Measurements from ENCODE around the gene MAP3K8. TPM values are rescaled to one million over a fixed set of nuclear protein-coding genes. Genes with fewer than 3 reads are reported as not detected.

MAP3K8 gene
- total and polyA plus RNA-seq, 9 of the 15 experiments (the other 6 are each of a cell fraction or from before 2014, with no cell fraction given), result 6.9 to 23.6 (median 13.6) TPM

DNA sequence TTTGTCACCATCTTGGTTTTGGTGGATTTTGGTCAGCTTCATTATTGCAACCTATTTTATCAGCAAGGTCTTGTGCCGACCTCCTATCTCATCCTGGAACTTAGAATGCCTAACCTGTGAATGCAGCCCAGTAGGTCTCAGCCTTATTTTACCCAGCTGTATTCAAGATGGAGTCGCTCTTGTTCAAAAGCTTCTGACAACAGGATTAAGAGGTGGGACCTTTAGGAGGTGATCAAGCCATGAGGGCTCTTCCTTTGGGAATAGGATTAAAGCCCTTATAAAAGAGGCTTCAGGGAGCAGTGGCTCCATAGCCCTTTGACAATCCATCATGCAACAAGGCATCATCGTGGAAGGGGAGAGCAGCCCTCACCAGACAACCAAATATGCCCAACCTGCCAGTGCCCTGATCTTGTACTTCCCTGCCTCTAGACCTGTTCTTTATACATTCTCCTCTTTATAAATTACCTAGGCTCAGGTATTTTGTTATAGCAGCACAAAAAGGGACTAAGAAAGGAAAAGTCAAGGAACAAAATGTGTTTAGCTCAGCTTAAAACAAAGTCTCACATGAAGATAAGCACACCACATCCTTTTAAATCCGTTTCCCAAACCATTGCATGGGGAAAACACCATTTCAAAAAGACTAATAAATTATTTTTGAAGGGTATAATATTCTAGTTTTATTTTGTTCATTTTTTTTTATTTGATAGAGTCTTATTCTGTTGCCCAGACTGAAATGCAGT lies 8.5 kb upstream of the MAP3K8 start (continued):
- TF ChIP-seq ERF (CRISPR knock-in tag; IDR thresholded peaks at IDR 0.05) (peak; percentile 70; the same call in 1 of the 2 replicates), PYGO2 (tag; IDR thresholded peaks at IDR 0.05) (peak; percentile 97), ZNF263 (CRISPR knock-in tag; IDR thresholded peaks at IDR 0.05; ENCODE audit: borderline replicate concordance) (no peak), ZNF583 (CRISPR knock-in tag; IDR thresholded peaks at IDR 0.05) (peak; percentile 96), ZNF830 (CRISPR knock-in tag; IDR thresholded peaks at IDR 0.05) (0 out of 2 replicates have a peak, but pooled peaks have one; percentile 45), CBX3 (IDR thresholded peaks at IDR 0.05; ENCODE audit: borderline replicate concordance in 1 of 2, low read length in 2 of 2) (no peak), MAFK (IDR thresholded peaks at IDR 0.05; ENCODE audit: low read length) (no peak), ETV1 (tag; conservative IDR thresholded peaks at IDR 0.05; ENCODE audit: low read depth) (0 out of 2 replicates have a peak, but pooled peaks have one; percentile 37), SRF (CRISPR knock-in tag; IDR thresholded peaks at IDR 0.05) (0 out of 4 replicates have a peak, but pooled peaks of 1 of the 2 experiments have one; percentile 67), MIER1 (IDR thresholded peaks at IDR 0.05; ENCODE audit: low read depth) (no peak)
- TF ChIP-seq, protein P1, sequence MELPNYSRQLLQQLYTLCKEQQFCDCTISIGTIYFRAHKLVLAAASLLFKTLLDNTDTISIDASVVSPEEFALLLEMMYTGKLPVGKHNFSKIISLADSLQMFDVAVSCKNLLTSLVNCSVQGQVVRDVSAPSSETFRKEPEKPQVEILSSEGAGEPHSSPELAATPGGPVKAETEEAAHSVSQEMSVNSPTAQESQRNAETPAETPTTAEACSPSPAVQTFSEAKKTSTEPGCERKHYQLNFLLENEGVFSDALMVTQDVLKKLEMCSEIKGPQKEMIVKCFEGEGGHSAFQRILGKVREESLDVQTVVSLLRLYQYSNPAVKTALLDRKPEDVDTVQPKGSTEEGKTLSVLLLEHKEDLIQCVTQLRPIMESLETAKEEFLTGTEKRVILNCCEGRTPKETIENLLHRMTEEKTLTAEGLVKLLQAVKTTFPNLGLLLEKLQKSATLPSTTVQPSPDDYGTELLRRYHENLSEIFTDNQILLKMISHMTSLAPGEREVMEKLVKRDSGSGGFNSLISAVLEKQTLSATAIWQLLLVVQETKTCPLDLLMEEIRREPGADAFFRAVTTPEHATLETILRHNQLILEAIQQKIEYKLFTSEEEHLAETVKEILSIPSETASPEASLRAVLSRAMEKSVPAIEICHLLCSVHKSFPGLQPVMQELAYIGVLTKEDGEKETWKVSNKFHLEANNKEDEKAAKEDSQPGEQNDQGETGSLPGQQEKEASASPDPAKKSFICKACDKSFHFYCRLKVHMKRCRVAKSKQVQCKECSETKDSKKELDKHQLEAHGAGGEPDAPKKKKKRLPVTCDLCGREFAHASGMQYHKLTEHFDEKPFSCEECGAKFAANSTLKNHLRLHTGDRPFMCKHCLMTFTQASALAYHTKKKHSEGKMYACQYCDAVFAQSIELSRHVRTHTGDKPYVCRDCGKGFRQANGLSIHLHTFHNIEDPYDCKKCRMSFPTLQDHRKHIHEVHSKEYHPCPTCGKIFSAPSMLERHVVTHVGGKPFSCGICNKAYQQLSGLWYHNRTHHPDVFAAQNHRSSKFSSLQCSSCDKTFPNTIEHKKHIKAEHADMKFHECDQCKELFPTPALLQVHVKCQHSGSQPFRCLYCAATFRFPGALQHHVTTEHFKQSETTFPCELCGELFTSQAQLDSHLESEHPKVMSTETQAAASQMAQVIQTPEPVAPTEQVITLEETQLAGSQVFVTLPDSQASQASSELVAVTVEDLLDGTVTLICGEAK (IDR thresholded peaks at IDR 0.05), result no peak
- TF ChIP-seq, protein P1 (CRISPR knock-in tag; IDR thresholded peaks at IDR 0.05), result no peak
- TF ChIP-seq, protein P2, sequence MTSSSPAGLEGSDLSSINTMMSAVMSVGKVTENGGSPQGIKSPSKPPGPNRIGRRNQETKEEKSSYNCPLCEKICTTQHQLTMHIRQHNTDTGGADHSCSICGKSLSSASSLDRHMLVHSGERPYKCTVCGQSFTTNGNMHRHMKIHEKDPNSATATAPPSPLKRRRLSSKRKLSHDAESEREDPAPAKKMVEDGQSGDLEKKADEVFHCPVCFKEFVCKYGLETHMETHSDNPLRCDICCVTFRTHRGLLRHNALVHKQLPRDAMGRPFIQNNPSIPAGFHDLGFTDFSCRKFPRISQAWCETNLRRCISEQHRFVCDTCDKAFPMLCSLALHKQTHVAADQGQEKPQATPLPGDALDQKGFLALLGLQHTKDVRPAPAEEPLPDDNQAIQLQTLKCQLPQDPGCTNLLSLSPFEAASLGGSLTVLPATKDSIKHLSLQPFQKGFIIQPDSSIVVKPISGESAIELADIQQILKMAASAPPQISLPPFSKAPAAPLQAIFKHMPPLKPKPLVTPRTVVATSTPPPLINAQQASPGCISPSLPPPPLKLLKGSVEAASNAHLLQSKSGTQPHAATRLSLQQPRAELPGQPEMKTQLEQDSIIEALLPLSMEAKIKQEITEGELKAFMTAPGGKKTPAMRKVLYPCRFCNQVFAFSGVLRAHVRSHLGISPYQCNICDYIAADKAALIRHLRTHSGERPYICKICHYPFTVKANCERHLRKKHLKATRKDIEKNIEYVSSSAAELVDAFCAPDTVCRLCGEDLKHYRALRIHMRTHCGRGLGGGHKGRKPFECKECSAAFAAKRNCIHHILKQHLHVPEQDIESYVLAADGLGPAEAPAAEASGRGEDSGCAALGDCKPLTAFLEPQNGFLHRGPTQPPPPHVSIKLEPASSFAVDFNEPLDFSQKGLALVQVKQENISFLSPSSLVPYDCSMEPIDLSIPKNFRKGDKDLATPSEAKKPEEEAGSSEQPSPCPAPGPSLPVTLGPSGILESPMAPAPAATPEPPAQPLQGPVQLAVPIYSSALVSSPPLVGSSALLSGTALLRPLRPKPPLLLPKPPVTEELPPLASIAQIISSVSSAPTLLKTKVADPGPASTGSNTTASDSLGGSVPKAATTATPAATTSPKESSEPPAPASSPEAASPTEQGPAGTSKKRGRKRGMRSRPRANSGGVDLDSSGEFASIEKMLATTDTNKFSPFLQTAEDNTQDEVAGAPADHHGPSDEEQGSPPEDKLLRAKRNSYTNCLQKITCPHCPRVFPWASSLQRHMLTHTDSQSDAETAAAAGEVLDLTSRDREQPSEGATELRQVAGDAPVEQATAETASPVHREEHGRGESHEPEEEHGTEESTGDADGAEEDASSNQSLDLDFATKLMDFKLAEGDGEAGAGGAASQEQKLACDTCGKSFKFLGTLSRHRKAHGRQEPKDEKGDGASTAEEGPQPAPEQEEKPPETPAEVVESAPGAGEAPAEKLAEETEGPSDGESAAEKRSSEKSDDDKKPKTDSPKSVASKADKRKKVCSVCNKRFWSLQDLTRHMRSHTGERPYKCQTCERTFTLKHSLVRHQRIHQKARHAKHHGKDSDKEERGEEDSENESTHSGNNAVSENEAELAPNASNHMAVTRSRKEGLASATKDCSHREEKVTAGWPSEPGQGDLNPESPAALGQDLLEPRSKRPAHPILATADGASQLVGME (CRISPR knock-in tag; IDR thresholded peaks at IDR 0.05), result peak; percentile 70; the same call in 1 of the 2 replicates
